Amygdala (tissue), 56 donors: ENCODE data around the gene CNIH4.
"Not testable (repeated sequence)": the region's sequence is repeated elsewhere in the genome, so short reads cannot be mapped to it uniquely, and the experiment has no call there.

Source experiments
- DNase-seq, 56 donors: peaks; one replicate each; lab custom pipeline; 2025; lab: John Stamatoyannopoulos, UW

Gene CNIH4

DNA sequence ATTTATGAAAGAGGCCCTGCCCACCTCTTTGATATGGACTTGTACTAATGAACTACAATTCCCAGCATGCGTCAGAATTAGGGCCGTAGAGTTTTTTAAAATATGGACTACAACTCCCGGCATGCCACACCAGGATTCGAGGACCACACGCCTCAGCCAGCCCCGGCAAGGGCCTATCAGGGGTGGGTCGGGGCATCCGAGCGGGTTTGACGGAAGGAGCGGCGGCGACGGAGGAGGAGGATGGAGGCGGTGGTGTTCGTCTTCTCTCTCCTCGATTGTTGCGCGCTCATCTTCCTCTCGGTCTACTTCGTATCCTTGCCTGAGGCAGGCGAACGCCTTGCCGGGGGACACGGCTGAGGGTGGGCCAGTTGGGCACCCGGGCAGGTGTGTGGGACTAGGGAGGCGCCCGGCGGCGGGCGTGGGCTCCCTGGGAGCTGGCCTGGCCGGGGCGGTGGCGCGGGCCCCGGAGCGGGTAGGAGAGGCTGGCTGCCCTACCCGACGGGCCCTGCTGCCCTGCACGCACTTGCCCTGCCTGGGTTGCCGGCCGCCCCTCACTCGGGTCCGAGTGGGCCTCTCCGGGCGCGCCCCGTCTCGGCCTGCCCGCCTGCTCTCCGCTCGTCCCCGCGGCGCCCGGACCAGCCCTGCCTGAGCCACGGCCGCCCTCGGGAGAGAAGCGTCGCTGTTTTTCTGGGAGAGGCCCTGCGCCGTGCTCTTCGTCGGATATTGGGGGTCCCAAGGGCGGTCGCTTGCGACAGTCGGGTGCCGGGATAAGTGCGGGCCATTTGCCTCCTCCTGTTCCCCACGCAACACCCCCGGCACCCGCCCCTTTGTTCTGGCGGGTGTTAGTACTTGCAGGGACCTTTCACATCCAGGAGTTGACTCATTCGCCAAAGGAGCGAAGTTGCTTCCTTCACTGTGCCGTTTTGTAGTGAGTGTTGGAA, at the start of gene CNIH4:
TSS of gene CNIH4 (plus strand) at position 195 of the 941 bp plus-strand sequence. CDS start at position 241, 46 bp downstream.
- DNase-seq = peak; percentile 44 to 97 (median 84)

DNA sequence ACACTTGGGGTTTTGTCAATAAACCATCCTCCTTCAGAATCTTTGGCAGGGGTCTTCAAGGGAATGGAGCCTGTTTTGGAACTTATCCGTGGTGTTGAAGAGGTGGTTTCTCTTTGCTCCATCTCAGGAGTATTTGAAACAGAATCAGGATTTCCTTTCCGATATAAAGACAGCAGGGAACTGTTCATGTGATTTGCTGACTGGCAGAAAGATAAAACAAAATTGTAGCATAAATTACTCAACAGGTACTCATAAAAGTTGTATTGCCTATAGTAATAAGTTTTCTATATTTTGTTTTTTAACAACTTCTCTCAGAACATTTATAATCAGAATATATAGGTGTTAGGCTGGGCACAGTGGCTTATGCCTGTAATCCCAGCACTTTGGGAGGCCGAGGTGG, 48.6 kb upstream of the CNIH4 start:
- DNase-seq = no peak

DNA sequence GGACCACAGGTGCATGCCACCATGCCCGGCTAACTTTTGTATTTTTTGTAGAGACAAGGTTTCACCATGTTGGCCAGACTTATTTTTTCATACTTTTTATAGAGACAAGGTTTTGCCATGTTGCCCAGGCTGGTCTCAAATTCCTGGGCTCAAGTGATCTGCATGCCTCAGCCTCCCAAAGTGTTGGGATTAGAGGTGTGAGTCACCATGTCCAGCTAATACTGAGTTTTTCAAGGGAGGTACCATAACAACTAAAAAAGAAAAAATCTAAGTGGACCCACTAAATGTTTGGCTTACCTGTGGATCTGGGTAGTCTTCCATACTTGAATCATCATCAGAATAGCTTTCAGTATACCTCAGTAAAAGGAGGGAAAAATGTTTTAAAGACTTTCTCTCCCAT, 45.2 kb upstream of the CNIH4 start:
- DNase-seq = not testable (repeated sequence)

DNA sequence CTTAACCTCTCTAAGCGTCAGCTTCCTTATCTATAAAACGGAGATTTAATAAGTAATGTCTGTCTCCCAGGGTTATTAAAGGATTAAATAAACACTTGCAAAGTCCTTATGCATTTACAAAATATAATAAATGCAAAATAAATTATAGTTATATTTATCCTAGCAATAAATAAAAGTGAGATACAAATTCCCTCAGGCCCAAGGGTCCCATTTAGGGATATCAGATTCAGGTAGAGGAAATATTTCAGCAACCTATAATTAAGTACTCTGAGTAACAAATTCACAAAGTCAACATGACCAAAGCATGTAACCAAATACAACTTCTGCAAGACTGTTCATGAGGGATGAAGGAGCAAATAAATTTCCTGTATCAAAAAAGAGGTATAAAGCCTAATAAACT, 44.7 kb upstream of the CNIH4 start:
- no peak for DNase-seq

DNA sequence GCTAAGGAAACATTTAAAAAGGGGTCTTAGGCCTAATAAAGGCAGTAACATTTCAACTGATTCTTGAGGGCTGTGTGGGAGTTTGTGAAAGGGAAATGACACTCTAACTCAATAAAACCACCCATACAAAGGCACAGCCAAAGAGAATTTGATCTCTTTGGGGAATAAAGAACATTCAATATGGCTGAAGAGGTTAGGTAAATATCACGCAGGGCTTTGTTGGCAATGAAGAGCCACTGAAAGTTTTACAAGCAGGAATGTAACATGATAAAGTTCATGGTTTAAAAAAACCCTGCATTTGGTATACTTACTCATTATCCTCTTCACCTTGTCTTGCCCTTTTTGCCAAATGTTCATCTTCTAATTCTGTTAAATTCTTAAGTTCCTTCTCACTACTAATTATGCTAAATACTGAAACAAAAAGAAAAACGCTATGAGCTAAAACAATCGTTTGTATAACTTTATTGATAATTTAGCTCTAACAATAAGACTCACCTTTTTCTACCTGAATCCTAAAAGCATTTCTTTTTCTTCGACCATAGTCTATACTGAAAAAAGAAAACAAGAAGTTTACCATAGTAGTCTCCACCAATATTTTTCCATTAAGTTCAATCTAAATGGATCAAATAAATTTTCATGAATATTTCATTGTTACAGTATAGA, 39.2 kb upstream of the CNIH4 start:
- no peak for DNase-seq

DNA sequence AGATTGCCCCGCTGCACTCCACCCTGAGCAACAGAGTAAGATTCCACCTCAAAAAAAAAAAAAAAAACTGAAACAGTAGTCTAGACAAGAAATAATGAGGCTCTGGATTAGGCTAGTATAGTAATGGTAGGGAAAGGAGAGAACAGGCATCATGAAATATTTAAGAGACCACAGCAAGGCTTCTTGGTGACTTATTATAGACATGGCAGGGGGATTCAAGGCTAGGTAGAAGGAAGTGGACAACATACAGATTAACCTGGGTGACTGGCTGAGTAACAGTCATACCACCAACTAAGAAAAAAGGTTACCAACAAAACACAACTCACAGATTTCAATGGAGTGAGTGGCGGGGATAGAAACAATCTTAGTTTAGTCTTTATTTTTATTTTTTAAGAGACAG, 35.0 kb upstream of the CNIH4 start:
- no peak for DNase-seq

DNA sequence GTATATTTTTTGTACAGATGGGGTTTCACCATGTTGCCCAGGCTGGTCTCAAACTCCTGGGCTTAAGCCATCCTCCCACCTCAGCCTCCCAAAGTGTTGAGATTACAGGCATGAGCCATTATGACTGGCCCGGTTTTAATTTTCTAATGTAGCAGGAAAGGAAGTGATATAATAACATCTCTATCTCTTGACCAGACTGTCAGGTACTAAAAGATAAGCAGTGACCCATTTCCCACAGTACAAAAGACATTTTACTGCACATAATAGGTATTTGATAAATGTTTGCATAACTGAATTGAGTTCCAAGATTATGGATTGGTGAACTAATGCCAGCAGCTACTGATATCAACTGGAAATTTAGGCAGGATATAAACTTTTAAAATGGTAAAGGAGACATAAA, 30.7 kb upstream of the CNIH4 start:
- no peak for DNase-seq

DNA sequence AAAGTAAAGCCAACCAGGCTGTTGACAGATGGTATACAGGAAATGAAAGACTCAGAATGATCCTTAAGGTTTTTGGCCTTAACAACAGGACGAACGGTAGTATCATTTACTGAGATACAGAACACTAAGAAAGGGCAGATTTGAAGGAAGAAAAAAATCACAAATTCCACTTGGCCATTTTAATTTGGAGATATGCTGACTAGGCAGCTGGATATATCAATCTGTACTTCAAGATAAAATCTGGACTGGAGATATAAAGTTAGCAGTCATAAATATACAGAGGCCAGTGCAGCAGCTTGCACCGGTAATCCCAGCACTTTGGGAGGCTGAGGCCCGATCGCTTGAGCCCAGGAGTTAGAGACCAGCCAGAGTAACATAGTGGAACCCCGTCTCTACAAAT, 28.0 kb upstream of the CNIH4 start:
- no peak for DNase-seq

DNA sequence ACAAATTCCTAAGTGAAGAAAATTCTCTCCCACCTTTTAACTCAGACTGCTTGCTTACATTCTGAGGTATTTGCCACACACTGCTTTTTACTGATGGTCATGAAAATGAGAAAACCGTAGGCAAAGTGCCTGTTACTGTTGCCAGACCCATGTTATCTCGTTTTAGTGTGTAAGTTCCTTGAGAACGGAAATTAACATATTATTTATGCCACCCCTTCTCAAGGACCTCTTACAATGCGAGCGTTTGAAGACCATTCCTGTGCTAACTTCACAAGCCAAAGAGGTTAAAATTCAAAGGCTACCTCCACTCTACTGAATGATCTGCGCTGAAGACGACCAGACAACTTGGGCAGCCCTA, 27.2 kb upstream of the CNIH4 start:
- DNase-seq = no peak

DNA sequence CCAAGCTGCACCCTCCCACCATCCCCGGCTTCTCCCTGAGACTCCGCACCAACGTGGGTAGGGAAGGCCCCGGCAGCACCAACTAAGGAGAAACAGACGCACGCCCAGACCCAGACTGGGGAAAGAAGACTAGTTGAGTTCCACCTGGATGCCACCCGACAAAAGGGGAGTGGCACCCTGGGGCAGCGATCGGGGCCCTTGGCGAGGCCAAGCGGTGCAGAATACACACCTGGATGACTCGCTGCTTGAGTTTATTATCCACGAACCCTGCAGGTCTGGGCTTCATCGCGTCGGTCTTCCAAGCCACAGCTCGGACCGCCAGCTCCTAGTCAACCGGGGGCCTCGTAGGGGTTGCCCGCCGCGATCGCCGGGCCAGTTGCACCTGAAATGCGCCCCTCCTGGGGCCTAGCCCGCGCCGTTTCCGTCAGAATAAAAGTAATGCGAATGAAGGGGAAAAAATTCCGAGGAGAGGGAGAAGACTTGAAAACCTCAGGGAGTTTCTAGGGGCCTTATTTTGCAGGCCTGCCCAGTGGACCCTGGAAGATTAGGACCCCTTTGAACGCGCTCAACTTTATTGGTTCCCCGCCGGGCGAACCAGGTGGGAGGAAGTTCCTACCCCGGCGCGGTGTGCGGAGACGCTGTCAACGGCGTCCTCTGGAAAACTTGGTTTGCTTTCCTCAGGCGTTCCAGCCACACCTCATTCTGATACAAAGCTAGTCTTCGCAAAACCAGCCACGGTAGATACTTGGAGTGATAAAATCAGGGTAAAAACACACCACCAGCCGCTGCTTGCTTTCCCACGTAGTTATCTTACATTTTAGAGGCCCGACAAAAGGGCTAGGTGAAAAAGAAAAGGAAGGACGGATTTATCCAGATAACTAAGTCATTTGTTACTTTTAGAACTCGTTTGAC, 26.6 kb upstream of the CNIH4 start, which contains the start of gene NVL:
TSS of gene NVL (minus strand) at position 331 of the 912 bp plus-strand sequence. CDS start at position 286, 45 bp downstream.
- peak; percentile 20 to 95 (median 80) for DNase-seq

DNA sequence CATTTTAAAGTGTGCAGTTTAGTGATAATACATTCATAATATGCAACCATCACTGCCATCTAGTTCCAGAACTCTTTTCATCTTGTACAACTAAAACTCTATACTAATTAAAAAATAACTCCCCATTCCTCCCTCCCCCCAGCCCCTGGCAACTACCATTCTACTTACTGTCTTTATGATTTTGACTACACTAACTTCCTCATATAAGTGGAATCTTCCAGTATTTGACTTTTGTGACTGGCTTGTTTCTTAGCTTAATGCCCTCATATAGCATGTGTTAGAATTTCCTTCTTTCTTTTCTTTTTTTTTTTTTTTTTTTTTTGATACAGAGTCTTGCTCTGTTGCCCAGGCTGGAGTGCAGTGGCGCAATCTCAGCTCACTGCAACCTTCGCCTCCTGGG, 25.4 kb upstream of the CNIH4 start:
- no peak for DNase-seq

DNA sequence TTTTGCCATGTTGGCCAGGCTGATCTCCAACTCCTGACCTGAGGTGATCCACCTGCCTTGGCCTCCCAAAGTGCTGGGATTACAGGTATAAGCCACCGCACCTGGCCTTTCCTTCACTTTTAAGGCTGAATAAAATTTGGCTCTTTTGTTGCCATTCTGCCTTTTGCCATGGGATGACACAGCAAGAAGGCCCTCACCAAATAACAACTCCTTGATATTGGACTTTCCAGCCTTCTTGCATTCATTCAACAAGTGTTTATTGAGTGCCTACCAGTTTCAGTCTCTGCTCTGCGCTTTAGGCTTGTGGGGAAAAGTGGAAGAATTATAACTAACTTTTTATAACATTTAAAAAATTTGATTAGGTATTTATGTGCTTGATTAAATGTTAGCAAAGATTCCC, 24.9 kb upstream of the CNIH4 start:
- no peak for DNase-seq

DNA sequence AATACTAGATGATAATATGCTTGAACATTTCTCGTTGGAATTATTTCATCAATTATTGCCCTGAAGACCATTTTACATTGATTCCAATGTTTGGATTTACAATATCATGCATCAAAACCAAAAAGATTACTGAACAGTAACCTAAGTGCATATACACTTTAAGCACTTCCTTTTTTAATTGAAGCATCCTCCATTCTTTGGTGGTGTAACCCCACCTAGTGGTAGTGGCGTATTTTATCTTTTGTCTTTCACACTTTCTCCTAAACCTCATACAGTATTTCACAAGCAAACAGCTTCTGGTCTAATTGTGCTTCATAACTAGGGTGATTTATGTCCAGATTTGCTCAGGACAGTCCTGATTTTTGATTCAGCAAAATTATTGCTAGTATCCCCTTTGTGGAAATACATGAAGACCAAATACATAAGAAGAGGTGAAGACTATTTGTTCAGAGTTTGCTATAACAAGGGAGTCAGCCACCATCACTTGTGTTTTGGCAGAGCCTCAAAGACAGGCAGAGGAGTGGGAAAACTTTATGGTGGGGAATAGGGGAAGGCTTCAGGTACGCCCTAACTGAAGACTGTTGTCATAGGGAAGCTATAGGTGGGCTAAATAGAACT, 23.3 kb upstream of the CNIH4 start:
- DNase-seq = peak in 2 of 56 donors; percentile 1 to 10

DNA sequence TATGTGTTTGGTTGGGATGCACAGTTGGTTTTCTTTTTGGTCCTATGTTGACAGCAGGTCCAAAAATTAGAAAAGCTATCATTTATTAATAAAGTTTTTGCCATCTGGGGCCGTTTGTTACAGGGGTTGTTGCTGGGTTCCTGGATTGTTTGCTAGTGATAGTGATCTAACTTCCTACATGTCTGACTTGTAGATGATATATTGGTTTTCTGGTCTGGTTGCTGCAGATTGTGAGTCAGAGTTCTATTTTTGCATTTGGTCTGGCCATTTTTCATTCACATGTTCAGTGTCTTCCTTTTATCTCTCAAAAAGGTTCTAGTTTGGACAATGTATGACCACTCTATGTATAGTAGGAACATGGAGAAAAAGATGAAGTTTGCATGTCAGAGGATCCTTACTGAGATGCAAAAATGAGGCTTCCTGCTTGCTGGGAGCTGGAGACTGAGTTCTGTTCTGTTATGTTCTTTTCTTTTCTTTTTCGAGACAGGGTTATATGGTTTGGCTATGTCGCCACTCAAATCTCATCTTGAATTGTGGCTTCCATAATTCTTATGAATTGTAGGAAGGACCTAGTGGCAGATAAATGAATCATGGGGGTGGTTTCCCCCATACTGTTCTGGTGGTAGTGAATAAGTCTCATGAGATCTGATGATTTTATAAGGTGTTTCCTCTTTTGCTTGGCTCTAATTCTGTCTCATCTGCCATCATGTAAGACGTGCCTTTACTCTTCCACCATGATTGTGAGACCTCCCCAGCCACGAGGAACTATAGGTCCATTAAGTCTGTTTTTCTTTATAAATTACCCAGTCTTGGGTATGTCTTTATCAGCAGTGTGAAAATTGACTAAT, 22.5 kb upstream of the CNIH4 start:
- DNase-seq = no peak

DNA sequence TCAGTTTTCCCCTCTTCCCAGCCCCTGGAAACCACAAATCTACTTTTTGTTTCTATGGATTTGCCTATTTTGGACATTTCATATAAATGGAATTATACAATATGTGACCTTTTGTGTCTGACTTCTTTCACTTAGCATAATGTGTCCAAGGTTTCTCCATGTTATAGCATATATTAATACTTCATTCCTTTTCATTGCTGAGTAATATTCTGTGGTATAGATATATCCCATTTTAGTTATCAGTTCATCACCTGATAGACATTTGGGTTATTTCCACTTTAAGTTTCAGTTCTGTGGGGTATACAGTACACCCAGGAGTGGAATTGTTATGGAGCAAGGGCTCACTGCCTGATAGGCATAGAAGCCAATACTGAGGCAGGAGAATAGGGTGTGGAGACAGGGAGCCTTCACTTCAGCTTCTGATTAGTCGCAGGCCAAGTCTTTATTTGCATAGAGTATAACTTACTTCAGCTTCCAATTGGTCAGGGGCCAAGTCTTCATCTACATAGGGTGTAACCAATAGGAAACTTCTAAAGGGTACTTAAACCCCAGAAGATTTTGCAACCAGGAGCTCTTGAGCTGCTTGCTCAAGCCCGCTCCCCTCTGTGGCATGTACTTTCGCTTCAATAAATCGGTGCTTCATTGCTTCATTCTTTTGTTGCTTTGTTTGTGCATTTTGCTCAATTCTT, 18.4 kb upstream of the CNIH4 start:
- DNase-seq = no peak

DNA sequence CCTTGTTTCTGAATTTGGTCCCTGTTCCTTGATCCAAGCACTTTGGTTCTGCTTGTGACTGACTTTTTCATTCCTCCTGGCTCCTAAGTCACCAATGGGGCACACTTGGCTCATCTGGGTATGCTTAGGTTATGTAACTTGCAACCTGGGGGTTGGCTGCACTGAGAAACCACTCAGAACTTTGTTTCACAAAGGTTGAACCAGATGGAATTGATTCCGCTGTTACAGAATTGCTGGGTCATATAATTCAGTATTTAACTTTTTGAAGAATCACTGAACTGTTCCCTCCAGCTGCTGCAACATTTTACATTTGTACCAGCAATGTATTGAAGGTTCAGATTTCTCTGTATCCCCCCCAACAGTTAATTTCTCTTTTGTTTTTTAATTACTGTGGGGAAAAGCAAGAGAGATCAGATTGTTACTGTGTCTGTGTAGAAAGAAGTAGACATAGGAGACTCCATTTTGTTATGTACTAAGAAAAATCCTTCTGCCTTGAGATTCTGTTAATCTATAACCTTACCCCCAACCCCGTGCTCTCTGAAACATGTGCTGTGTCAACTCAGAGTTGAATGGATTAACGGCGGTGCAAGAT, 17.1 kb upstream of the CNIH4 start:
- no peak for DNase-seq

DNA sequence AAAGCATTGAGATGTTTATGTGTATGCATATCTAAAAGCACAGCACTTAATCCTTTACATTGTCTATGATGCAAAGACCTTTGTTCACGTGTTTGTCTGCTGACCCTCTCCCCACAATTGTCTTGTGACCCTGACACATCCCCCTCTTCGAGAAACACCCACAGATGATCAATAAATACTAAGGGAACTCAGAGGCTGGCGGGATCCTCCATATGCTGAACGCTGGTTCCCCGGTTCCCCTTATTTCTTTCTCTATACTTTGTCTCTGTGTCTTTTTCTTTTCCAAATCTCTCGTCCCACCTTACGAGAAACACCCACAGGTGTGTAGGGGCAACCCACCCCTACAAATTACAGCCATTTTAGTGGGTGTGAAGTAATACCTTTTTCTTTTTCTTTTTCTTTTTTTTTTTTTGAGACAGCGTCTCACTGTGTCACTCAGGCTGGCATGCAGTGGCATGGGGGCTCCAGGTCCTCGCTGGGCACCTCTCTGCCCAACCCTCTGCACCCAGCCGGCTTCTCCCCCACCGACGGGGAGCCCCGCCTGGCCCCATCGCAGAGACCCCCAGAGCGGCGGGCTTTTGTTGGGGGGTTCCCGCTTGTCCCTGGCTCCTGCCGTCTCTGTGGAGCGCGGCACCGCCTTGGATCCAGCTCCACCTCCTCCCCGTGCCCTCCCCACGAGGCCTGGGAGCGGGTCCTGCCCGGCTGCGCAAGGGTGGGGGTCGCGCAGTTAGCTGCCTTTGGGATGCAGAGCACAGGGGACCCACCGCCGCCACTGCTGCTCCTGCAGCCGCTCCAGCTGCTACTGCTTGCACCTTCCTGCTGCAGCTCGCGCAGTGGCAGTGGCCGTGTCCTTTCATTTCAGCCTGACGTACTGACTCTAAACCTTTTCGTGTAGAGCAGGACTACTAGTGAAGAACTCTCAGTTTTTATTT, 16.0 kb upstream of the CNIH4 start:
- DNase-seq = peak in 3 of 56 donors; percentile 1
